GM19397 (cell line): ENCODE data around the gene NUPR1.
"Not testable (repeated sequence)": the region's sequence is repeated elsewhere in the genome, so short reads cannot be mapped to it uniquely, and the experiment has no call there.

Experiments
- ATAC-seq: cut with Tn5 transposase; IDR thresholded peaks from one replicate; pipeline ENCODE4 v1.9.1; 2021; ENCODE audit warnings: mild to moderate bottlenecking, moderate library complexity; ENCODE audit not compliant: unreplicated experiment

The NUPR1 gene

GRCh38 chr16:28555561-28555960 is 16.8 kb upstream of the NUPR1 start:
- ATAC-seq = no peak

DNA sequence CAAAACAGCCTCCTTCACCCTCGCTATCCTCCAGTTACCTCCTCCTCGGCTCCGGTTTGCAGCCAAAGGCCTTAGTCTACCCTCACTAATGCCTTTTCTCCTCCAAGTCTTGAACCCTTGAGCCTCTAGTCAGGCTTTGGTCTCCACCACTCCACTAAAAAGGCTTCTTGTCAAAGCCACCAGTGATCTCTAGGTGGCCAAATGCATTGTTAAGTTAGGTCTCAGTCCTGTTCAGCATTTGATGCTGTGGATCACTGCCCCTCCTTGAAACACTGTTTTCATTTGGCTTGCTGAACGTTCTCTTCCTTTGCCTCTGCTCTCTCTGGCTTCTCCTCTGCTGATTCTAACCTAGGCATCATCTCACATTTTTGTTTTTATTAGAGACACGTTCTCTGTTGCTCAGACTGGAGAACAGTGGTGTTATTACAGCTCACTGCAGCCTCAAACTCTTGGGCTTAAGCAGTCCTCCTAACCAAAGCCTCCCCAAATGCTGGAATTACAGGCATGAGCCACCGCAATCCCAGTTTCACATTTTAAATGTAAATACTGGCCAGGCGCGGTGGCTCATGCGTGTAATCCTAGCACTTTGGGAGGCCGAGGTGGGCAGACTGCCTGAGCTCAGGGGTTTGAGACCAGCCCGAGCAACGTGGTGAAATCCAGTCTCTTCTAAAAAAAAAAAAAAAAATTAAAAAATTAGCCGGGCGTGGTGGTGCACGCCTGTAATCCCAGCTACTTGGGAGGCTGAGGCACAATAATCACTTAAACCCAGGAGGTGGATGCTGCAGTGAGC is 16.1 kb upstream of the NUPR1 start:
- peak; percentile 1 for ATAC-seq

DNA sequence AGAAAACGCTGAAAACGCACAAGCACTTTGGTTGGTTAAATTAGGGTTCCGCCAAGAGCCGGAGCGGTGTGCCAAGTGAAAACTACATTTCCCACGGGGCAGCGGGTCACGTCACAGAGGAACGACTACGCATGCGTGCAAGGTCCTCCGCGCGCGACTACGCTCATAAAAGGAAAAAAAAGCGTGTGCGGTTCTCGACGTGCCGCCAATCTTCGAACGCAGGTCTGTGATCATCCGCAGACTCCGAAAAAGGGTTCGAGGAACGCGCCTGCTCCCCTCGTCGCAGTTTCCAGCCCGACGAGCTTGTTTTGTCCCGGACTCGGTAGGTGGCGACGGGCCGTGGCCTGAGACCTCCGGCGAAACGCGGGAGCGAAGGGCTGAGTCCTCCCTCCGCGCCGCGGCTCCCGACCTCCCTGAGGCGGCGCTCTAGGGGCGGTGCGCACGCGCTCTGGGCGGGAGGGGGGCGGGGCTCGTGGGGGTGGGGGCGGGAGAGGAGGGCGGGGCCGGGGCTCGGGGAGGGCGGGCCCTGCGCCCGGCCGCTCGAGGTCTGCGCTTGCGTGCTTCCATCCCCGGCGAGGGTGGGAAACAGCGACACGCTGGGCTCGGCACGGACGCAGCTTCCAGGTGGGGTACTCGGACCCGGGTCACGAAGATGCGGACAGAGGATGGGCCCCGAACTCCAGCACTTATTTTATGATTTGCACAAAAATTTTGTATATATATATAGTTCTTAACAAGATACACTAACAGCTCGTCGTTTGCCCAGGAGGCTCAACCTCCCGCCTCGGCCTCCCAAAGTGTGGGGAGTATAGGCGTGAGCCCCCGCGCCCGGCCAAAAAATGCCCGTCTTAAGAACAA is 15.2 kb upstream of the NUPR1 start, which contains the start of gene SGF29:
Gene SGF29, plus strand, starts transcription at position 145 of the 858 bp plus-strand sequence. CDS start 27,150 bp downstream, outside the sequence.
- ATAC-seq = peak; percentile 75

GRCh38 chr16:28549301-28549899 is 10.6 kb upstream of the NUPR1 start:
- ATAC-seq = no peak

- ATAC-seq = no peak
Measured at GRCh38 chr16:28548306-28548802, 9.6 kb upstream of the NUPR1 start.

- no peak for ATAC-seq
Measured at GRCh38 chr16:28546626-28547025, 7.9 kb upstream of the NUPR1 start.

DNA sequence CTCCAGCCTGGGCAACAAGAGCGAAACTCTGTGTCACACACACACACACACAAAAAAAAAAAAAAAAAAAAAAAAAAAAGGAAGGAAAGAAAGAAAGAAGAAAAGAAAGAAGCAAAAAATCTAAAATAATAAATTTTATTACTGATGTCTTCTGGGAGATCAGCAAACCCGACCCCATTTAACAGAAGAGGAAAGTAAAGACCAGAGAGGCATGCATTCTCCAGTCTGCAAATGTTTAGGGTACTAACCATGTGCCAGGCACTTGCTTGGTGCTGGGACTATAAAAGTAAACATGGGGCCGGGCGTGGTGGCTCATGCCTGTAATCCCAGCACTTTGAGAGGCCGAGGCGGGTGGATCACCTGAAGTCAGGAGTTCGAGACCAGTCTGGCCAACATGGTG is 7.2 kb upstream of the NUPR1 start:
- not testable (repeated sequence) for ATAC-seq

DNA sequence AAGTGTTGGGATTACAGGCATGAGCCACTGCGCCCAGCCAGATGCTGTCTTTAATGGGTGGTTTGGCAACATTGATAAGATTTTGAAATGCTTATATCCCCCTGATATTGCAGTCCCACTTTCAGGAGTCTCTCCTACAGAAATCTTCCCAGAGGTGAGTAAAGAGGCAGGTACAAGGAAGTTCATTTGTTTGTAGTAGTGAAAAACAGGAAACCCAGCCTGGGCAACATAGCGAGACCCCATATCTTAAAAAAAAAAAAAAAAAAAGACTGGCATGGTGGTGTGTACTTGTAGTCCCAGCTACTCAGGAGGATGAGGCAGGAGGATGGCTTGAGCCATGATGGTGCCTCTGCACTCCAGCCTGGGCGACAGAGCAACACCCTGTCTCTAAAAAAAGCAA is 6.2 kb upstream of the NUPR1 start:
- no peak for ATAC-seq

- ATAC-seq = no peak
Measured at GRCh38 chr16:28543072-28543471, 4.3 kb upstream of the NUPR1 start.

DNA sequence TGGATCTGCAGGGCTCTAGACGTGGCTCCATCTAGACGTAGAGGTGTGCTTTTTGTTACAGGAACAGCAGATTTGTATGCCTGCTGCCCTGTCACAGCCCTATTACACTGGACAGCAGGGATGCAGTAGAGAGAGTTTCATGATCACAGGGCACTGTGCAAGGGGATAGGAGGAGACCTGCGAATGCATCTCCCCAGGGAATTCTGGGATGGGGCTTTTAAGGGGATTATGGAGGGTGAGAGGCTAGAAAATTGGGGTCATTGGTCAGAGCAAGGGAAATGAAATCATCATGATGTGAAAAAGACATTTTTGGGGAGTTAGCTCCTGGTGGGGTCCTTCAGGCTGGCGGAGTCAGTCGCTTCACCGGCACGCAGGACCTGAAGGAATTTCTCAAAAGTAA is 3.9 kb upstream of the NUPR1 start:
- no peak for ATAC-seq

- no peak for ATAC-seq
Measured at GRCh38 chr16:28540346-28540745, 1.6 kb upstream of the NUPR1 start.

DNA sequence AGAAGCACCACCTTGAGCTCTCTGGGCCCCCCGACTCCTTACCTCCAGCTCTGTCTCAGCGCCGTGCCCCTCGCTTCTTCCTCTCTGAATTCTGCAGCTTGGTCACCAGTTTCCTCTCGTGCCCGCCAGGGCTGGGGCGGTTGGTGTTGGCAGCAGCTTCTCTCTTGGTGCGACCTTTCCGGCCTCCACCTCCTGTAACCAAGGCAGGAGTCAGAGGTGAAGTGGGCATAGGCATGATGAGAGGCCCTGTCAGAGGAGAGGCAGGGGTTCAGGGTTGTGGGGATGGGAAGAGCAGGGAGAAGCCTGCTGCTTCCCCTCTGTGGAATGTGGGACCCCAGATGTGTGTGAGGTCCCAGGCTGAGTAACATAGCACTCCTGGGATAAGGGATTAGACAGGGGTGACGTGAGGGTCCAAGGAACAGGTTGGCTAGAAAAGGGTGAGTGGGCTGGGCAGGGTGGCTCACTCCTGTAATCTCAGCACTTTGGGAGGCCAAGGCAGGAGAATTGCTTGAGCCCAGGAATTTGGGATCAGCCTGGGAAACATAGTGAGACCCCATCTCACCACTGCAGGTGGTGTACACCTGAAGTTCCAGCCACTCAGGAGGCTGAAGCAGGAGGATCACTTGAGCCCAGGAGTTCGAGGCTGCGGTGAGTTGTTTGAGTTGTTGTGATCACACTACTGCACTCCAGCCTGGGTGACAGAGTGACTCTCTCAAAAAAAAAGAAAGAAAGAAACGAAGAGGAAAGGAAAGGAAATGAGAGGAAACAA is 626 bp downstream of the NUPR1 start:
- ATAC-seq = no peak

DNA sequence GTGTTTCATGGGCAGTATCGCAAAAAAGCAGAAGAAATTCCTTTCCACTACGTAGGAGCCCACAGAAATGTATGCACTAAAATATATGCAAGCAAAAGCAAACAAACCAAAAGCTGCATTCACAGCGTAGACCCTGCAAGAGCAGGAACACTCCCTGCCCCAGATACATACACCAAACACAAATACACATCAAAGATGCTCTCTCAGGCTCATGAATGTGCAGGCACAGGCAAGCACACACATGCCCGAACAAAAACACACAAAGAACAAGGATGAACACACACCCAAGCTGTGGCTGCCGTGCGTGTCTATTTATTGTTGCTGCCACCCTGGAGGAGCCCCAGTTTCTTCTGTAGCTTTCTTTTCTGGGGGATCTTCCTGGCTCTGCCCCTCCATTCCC is 1.7 kb downstream of the NUPR1 start:
- no peak for ATAC-seq

DNA sequence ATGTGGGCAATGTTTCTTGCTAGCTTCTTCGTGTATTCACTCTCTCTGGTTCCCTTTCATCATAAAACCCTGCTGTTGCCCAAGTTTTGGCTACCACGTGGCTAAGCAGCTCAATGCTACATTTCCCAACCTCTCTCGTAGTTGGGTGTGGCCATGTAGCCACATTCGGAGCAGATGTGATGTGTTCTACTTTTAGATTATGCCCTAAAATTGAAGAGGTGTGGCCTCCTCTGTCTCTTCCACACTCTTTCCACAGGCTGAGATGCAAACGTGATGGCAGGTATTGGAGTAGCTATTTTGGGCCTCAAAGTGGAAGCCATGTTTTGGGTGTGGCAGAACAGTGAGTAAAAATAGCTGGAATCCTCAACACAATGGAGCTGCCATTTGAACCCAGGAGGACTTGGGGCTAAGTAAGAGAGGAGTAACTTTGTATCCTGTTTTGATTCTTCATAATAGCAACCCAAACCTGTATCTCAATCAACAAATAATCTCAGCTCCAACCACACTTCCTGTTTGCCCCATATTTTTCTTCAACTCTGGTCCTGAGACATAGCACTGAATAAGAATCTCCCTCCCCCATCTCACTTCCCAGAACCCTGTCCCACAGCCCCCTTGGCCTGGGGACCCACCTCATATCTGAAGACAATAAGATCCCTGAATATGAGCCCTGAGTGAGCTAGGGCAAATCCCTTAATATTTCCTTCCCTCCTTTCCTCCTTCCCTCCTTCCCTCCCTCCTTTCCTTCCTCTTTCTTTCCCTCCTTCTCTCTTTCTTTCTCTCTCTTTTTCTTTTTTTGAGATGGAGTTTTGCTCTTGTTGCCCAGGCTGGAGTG is 4.0 kb downstream of the NUPR1 start:
- no peak for ATAC-seq

- ATAC-seq = no peak
Measured at GRCh38 chr16:28532940-28533647, 5.7 kb downstream of the NUPR1 start.

GRCh38 chr16:28531777-28532744 is 6.7 kb downstream of the NUPR1 start:
- no peak for ATAC-seq

- ATAC-seq = no peak
Measured at GRCh38 chr16:28529124-28529523, 9.7 kb downstream of the NUPR1 start.

- ATAC-seq = no peak
Measured at GRCh38 chr16:28528463-28528867, 10.3 kb downstream of the NUPR1 start.
